HG03432 (cell line): ENCODE data around the gene KCNIP4.

Source experiments
- ATAC-seq: cut with Tn5 transposase; IDR thresholded peaks from one replicate; pipeline ENCODE4 v1.9.1; 2021; ENCODE audit warnings: mild to moderate bottlenecking, moderate library complexity; ENCODE audit not compliant: unreplicated experiment

KCNIP4 gene

DNA sequence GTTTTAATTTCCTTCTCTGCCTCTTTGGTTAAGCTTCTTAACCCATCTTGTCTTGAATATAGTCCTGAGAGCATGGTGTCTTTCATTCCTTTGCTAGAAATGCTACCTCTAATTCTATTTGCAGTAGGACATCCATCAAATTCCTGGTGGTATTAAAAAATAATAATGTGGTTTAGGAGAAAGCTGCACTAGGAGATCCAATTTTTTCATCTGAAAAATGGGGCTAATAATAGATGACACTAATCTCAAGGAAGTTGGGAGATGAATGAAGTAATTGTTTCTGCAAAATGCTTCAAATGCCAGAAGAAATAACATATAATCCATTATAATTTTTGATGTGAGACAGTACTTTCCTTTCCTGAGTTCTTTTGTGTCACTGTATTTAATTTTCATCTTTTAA is 1053.4 kb downstream of the KCNIP4 start:
- no peak for ATAC-seq

DNA sequence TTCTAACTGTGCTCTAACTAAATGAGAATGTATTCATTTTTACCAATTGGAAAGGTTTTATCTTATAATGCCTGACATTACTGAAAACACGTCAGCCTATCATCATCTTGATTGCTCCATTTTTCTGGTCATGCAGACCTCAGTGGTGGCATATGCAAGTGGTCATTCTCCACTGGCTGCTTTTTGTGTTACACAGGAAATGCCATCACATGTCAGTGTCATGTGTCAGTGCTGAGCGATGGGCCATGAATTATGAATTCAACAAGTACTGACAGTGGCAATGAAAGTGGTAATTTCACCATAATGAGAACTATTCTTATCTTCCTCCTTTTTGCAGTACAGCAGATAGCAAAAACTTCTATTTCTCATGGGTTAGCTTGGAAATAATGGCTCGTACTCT is 1057.8 kb downstream of the KCNIP4 start:
- no peak for ATAC-seq

- no peak for ATAC-seq
These were observed 1058.7 kb downstream of the KCNIP4 start for GRCh38 chr4:20889901-20890300.

DNA sequence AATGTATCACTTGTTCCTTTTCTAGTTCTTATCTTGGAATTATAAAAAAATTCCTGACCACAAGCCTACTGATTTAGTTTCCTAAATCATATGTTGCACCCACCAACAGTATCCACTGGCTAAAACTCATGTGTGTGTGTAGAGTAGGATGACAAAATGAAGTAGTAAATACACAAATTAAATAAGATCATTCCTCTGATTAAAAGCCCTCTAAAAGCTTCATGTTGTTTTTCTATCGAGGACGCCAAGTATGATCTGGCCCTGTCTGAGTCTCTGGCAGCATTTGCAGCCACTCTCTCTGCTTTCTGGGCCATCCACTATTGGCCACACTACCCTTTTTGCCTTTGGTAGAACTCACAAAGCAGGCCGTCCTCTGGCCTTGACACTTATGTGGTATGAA is 1064.9 kb downstream of the KCNIP4 start:
- ATAC-seq, result no peak

GRCh38 chr4:20883231-20883630 is 1065.3 kb downstream of the KCNIP4 start:
- ATAC-seq, result no peak

GRCh38 chr4:20882500-20882899 is 1066.1 kb downstream of the KCNIP4 start:
- no peak for ATAC-seq

GRCh38 chr4:20881658-20882057 is 1066.9 kb downstream of the KCNIP4 start:
- no peak for ATAC-seq

DNA sequence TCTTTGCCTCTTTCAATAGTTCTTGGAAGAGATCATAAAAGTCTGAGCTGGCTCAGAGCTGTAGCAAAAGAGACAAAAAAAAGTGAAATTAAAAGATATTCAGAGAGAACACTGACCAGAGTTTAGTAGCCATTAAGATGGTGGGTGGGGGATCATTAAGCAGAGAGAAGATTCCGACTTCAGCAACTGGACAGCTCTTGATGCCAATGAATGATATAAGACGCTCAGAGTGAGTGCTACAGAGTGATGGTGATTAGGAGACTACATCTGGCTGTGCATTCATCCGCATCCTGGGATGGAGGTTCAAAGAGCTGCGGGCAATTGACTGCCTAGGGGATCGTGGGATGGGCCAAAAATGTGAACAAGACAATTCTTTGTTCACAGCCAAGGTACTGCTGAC is 1069.8 kb downstream of the KCNIP4 start:
- ATAC-seq, result no peak

- no peak for ATAC-seq
These were observed 1078.1 kb downstream of the KCNIP4 start for GRCh38 chr4:20870436-20870835.

GRCh38 chr4:20868108-20868507 is 1080.5 kb downstream of the KCNIP4 start:
- no peak for ATAC-seq

- no peak for ATAC-seq
These were observed 1087.7 kb downstream of the KCNIP4 start for GRCh38 chr4:20860878-20861277.

GRCh38 chr4:20859097-20859781 is 1089.3 kb downstream of the KCNIP4 start:
- no peak for ATAC-seq

GRCh38 chr4:20857081-20857480 is 1091.5 kb downstream of the KCNIP4 start:
- ATAC-seq, result no peak

GRCh38 chr4:20847124-20847747 is 1101.3 kb downstream of the KCNIP4 start:
- ATAC-seq, result no peak

- ATAC-seq, result no peak
These were observed 1104.3 kb downstream of the KCNIP4 start for GRCh38 chr4:20844311-20844710.

DNA sequence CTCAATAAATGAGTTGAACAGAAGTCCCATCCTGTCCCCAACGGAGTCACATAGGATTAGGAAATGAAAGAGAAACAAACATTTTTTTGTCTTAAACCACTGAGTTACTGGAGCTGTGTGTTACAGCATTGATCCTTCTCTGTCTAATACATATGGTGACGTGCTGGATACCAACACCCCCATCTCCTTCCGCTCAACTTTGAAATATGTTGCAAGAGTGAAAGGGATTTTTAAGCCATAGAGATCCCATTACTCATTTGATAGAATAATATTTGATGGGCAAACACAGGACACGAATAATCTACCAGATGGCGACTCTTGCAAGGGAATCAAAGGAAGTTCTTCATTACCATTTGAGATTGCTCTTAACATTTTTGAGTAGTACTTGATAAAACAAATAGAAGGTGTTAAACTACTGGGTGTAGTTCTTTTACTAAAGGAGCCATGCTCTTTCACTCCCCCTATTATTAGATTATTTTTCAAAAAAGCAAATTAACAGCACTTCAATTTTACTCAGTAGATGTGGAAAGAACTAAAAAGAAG is 1107.9 kb downstream of the KCNIP4 start:
- ATAC-seq, result no peak

DNA sequence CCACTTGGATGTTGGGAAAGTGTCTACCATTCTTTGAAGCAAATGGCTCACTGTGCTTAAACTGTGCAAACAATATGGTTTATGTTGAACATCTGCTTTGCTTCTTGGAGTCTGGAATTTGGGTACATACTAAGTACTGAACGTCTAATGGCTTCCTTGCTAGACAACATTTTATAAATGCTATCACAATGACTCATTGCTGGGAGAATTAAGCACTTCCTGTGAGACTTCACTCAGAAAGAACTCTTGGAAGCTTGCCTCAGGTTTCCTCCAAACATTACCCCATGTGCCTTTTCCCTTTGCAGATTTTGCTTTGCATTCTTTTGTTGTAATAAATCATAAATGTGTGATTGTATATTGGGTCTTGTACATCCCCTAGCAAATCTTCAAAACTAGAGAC is 1108.6 kb downstream of the KCNIP4 start:
- ATAC-seq, result no peak

DNA sequence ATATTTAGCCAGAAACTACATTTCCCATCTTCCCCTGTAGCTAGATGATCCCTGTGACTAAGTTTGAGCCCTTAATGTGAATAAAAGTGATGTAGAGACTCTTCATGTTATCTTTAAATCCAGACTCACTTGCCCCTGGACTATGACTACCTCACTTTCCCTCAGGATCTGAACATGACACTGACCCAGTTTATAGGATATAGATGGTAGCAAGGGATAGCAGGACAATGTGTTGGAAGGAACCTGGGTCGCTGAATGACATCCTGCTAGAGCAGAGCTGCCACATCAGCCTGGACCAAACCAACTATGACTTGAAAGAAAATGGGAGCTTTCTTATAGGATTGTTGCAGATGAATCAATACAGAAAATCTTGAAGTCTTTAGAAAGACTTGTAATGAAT is 1110.1 kb downstream of the KCNIP4 start:
- ATAC-seq, result no peak

- no peak for ATAC-seq
These were observed 1115.7 kb downstream of the KCNIP4 start for GRCh38 chr4:20832826-20833225.

- no peak for ATAC-seq
These were observed 1116.8 kb downstream of the KCNIP4 start for GRCh38 chr4:20831746-20832145.

- ATAC-seq, result no peak
These were observed 1118.8 kb downstream of the KCNIP4 start for GRCh38 chr4:20829617-20830357.

DNA sequence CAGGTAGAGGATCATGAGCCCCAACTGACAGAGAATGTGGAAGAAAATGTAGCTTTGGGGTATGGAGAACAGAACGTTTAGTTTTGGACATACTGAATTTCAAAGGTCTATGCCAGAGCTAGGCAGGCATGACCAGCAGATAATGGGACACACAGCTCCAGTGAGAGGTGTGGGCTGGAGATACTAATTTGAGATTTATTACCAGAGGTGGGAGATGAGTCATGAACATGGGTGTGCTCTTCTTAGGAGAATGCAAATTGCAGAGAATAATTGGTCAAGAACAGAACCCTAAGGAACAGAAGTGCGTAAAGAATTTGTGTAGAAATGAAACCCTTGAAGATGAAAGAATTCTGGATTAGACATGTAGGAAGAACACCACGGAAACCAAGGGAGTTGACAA is 1123.1 kb downstream of the KCNIP4 start:
- no peak for ATAC-seq
